ENCODE results near the gene IGSF9B.

The IGSF9B gene

GRCh38 chr11:133895061-133895479 is 61.7 kb downstream of the IGSF9B start:
- no peak for TF ChIP-seq ZNF274 (IDR thresholded peaks at IDR 0.05; ENCODE audit: low read depth, low read length)
- no peak overlapping the region for H3K4me3 ChIP-seq (ENCODE audit: low read length)

DNA sequence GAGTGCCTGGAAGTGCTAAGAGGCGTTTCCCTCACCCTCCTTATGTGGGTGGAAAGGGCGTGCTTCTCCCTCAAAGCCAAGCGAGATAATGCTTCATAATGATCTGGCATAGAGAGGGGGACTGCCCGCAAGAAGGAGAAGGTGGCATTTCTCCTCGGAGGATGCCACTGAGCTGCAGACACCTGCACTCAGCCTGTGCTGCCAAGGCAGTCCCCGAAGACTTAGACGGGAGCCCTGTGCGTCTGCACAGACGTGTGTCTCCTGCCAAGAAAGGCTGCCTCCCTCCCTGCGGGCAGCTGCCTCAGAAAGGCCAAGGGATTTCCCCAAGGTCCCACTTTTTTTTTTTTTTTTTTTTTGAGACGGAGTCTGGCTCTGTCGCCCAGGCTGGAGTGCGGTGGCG is 63.4 kb downstream of the IGSF9B start:
- TF ChIP-seq ZNF274 (IDR thresholded peaks at IDR 0.05; ENCODE audit: low read depth, low read length), result no peak
- no peak overlapping the region for H3K4me3 ChIP-seq (ENCODE audit: low read length)

GRCh38 chr11:133892584-133893380 is 64.0 kb downstream of the IGSF9B start:
- no peak for TF ChIP-seq ZNF274 (IDR thresholded peaks at IDR 0.05; ENCODE audit: low read depth, low read length)
- H3K4me3 ChIP-seq (ENCODE audit: low read length), result no peak overlapping the region

DNA sequence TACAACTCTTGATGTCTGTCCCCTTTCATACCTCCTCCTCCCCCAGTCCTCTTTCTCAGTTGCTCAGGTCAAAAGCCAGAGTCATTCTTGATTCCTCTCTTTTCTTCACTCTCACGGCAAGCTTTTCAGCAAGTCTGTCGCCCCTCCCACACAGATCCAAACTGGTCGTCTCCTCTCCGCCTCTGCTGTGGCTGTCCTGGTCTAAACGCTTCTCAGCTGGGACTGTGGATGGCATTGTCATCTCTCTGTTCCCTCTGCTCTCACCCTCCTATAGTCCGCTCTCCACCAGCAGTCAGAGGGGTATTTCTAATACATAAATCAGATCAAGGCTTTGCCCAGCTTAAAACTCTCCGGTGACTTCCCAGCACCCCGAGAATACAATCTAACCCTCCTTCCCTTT is 64.6 kb downstream of the IGSF9B start:
- TF ChIP-seq ZNF274 (IDR thresholded peaks at IDR 0.05; ENCODE audit: low read depth, low read length), result no peak
- no peak overlapping the region for H3K4me3 ChIP-seq (ENCODE audit: low read length)

DNA sequence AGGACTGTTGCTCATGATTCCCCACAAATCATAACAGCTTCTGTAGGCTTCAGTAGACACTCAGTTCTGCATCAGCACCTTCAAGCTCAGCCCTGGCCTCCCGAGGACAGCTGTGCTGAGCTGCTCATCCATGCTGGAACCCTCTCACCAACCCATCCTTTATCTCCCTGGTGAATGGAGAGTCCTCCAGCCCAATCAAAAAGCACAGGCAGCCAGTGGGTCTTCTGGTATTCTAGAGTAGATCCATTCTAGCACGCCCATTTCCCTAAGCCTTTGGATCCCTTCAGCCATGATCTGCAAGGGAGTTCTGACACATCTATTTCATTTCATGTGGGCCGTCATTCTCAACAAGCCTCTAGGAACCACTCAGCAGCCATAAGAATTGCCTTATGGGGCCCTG is 66.9 kb downstream of the IGSF9B start:
- no peak overlapping the region for H3K4me3 ChIP-seq (ENCODE audit: low read length)
- no peak for TF ChIP-seq ZNF274 (IDR thresholded peaks at IDR 0.05; ENCODE audit: low read depth, low read length)

GRCh38 chr11:133889188-133889587 is 67.6 kb downstream of the IGSF9B start:
- no peak for TF ChIP-seq ZNF274 (IDR thresholded peaks at IDR 0.05; ENCODE audit: low read depth, low read length)
- no peak overlapping the region for H3K4me3 ChIP-seq (ENCODE audit: low read length)

- TF ChIP-seq ZNF274 (IDR thresholded peaks at IDR 0.05; ENCODE audit: low read depth, low read length), result no peak
- H3K4me3 ChIP-seq (ENCODE audit: low read length), result no peak overlapping the region
These were observed 69.0 kb downstream of the IGSF9B start for GRCh38 chr11:133887692-133888332.

GRCh38 chr11:133886029-133886428 is 70.7 kb downstream of the IGSF9B start:
- TF ChIP-seq ZNF274 (IDR thresholded peaks at IDR 0.05; ENCODE audit: low read depth, low read length), result no peak
- no peak overlapping the region for H3K4me3 ChIP-seq (ENCODE audit: low read length)

- H3K4me3 ChIP-seq (ENCODE audit: low read length), result no peak overlapping the region
These were observed 84.6 kb downstream of the IGSF9B start for GRCh38 chr11:133872160-133872559.

DNA sequence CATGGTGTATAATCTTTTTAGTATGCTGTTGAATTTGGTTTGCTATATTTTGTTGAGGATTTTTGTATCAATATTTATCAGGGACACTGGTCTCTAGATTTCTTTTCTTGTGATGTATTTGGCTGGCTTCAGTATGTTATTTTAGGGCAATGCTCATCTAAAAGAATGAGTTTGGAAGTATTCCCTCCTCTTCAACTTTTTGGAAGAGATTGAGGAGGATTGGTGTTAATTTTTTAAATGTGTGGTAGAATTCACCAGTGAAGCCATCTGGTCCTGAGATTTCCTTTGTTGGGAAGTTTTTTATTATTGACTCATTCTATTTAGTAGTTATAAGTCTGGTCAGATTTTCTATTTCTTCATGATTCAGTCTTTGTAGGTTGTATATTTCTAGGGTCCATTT is 89.3 kb downstream of the IGSF9B start:
- no peak overlapping the region for H3K4me3 ChIP-seq (ENCODE audit: low read length)
- TF ChIP-seq ZNF274 (IDR thresholded peaks at IDR 0.05; ENCODE audit: low read depth, low read length), result no peak

More at GRCh38 chr11:133872160-133872559, 84.6 kb downstream of the IGSF9B start:
- TF ChIP-seq ZNF274 (IDR thresholded peaks at IDR 0.05; ENCODE audit: low read depth, low read length), result no peak

GRCh38 chr11:133865466-133865865 is 91.3 kb downstream of the IGSF9B start:
- no peak for TF ChIP-seq ZNF274 (IDR thresholded peaks at IDR 0.05; ENCODE audit: low read depth, low read length)
- H3K4me3 ChIP-seq (ENCODE audit: low read length), result no peak overlapping the region

DNA sequence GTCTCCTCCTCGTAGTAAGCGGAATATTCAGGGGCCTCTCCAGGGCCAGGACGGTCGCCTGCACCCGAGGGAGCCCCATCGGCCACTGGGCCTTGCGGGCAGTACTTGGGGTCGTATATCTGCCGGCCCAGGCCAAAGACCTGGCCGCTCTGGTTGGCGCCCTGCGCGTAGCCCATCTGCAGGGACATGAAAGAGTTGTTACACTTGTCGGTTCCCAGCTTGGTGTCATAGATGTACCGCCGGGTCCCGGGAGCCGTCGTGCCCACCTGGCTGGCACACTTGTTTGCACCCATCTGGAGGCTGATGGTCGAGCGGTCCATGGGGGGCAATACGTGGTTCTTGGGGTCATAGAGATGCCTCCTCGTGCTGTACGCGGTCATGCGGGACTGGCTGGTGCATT is 92.0 kb downstream of the IGSF9B start:
- TF ChIP-seq ZNF274 (IDR thresholded peaks at IDR 0.05; ENCODE audit: low read depth, low read length), result no peak
- no peak overlapping the region for H3K4me3 ChIP-seq (ENCODE audit: low read length)

GRCh38 chr11:133860151-133860550 is 96.6 kb downstream of the IGSF9B start:
- no peak overlapping the region for H3K4me3 ChIP-seq (ENCODE audit: low read length)
- TF ChIP-seq ZNF274 (IDR thresholded peaks at IDR 0.05; ENCODE audit: low read depth, low read length), result no peak
